ENCODE results near the gene CCN2.

GRCh38 chr6:131950767-131951575, at the start of gene CCN2:
- TF ChIP-seq CTCF (IDR thresholded peaks at IDR 0.05; ENCODE audit: low read depth, low read length): no peak
- no peak for TF ChIP-seq EZH2phosphoT487 (IDR thresholded peaks at IDR 0.05; ENCODE audit: low read depth)
